Cardiac muscle cell (in vitro differentiated cells and primary cell): ENCODE data around the gene SP110. TPM values are rescaled to one million over a fixed set of nuclear protein-coding genes. Genes with fewer than 3 reads are reported as not detected.
"Not testable (repeated sequence)": the region's sequence is repeated elsewhere in the genome, so short reads cannot be mapped to it uniquely, and the experiment has no call there.

Source experiments
- DNase-seq, 2 donors: peaks; one replicate each; pipeline versions ENCODE4 v3.0.0 to v3.0.0-alpha.2; 2010 to 2017; ENCODE audit warnings: low read depth in 1 of 2, low spot score in 1 of 2
- H3K27ac ChIP-seq: fragments of 200-600 bp; sonication (generic); 2 replicates; pipeline ENCODE4 v1.5.1; 2016
- H3K27me3 ChIP-seq: fragments of 200-600 bp; sonication (generic); 2 replicates; pipeline ENCODE4 v1.6.0; 2016; ENCODE audit warnings: control low read depth
- H3K36me3 ChIP-seq: fragments of 200-600 bp; sonication (generic); 2 replicates; pipeline ENCODE4 v1.5.1; 2016; ENCODE audit warnings: control low read depth
- H3K4me1 ChIP-seq: fragments of 200-600 bp; sonication (generic); 2 replicates; pipeline ENCODE4 v1.8.1; 2017; ENCODE audit warnings: low read depth, mild to moderate bottlenecking, mixed run types
- H3K4me3 ChIP-seq: fragments of 200-600 bp; sonication (generic); 2 replicates; pipeline ENCODE4 v1.5.1; 2016; ENCODE audit warnings: mild to moderate bottlenecking
- H3K9me3 ChIP-seq: fragments of 200-600 bp; sonication (generic); 2 replicates; pipeline ENCODE4 v1.5.1; 2017; ENCODE audit warnings: low read depth, mild to moderate bottlenecking, control low read depth
- polyA plus RNA-seq: library from polyadenylated mRNA; unstranded; fragments of >200 nt; fragmentation: Nextera tagmentation; extraction: Ambion mirVana; gene quantifications from 2 replicates; pipeline ENCODE4 v1.2.1, GENCODE V29; 2016
- total RNA-seq: library from RNA; depleted of rRNA; stranded (reverse); fragments of >200 nt; gene quantifications from 2 replicates; pipeline ENCODE4 v1.2.3, GENCODE V29; 2016
- TF ChIP-seq, protein P1 (sequence below): IDR thresholded peaks from 2 replicates; pipeline ENCODE4 v1.5.1; 2012; ENCODE audit warnings: low read depth, mild to moderate bottlenecking, low read length

Gene SP110
- total RNA-seq (0.35 and 2.4 TPM in 2 replicates), polyA plus RNA-seq (0.60 and 0.95 TPM in 2 replicates)

DNA sequence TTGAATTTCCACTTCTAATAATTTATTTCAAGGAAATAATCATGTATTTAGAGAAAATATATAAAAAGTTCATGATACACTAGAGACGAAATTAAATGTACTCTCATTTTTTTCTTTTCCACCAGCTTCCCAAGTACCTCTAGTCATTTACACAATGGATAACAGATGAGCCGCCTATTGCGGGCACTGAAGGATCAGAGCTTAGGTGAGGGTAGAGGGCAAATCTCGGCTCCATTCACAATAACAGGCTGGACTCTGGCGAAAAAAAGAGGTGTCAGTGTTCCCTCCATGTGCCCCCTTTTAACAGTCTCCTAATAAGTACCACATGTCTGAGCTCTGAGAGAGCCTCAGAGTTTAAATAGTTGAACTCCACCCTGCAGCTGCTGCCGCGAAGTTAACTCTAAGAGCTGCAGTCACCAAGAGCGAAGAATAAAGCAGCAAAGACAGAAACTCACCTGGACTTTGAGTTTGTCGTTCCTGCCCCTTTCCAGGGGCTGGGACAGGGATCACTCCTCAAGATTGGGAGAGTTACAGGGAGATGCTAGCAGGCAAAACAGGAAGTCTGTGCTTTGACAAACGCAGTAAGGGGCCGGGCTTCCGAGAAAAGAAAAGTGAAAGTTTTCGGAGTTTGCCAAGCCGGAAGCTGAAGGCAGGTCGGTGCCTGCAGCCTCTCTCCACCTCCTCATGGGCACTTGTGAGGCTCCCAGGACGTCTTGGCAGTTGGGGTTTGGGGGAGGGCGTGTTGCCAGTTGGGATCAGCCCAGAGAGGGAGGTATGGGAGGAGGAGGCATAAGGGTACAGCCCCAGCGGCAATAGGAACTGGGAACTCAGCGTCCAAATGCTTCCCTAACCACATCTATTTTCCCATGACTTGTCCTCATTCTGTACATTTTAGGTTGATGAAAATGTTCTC, at the start of gene SP110:
TSS of gene SP110 (minus strand) at position 566 of the 913 bp plus-strand sequence. CDS start 3,057 bp downstream, outside the sequence.
- Histone ChIP-seq H3K27ac (no peak within 1 kb of the TSS), H3K4me3 (peak within 1 kb of the TSS; percentile 24), H3K27me3 (no peaks in the 10 kb centered on the region), H3K4me1 (no peaks in the 10 kb centered on the region), H3K9me3 (no peaks in the 10 kb centered on the region), H3K36me3 (no peaks in the 10 kb centered on the region)
- peak; percentile 45 to 97 for DNase-seq
- TF ChIP-seq, protein P1, sequence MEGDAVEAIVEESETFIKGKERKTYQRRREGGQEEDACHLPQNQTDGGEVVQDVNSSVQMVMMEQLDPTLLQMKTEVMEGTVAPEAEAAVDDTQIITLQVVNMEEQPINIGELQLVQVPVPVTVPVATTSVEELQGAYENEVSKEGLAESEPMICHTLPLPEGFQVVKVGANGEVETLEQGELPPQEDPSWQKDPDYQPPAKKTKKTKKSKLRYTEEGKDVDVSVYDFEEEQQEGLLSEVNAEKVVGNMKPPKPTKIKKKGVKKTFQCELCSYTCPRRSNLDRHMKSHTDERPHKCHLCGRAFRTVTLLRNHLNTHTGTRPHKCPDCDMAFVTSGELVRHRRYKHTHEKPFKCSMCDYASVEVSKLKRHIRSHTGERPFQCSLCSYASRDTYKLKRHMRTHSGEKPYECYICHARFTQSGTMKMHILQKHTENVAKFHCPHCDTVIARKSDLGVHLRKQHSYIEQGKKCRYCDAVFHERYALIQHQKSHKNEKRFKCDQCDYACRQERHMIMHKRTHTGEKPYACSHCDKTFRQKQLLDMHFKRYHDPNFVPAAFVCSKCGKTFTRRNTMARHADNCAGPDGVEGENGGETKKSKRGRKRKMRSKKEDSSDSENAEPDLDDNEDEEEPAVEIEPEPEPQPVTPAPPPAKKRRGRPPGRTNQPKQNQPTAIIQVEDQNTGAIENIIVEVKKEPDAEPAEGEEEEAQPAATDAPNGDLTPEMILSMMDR: no peak

DNA sequence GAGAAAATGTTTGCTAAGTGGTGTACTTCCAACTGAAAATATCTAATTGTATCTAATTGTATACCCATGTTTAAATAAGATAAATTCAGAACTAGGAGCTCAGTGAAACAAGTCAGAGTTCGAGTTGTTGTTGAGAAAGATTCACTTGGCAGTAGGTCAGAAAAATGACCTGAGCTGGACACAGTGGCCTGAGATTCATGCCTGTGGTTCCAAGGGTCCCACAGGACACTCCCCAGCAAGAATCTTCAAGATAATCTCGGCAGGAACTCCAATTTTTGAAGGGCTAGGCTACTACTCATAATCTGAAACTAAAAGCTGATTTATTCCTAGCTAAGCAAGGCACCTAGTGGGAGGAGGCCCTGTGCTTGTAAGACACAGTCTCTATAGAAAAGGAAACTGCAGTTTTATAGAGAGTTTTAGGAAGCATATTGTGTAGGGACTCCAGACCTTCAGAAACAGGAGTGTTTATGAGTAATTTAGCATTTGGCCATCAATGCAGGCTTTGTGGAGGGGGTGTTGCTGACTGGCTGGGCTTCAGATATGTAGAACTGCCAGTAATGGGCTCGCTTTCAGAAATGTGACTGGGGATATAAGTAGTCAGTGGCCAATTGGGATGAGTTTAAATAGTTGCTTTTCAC, 48.9 kb upstream of the SP110 start:
- no peak overlapping the region for H3K4me3 ChIP-seq
- peak in 1 of 2 donors; percentile 60 for DNase-seq
- no peaks in the 10 kb centered on the region for H3K36me3 ChIP-seq
- no peaks in the 10 kb centered on the region for H3K4me1 ChIP-seq
- no peaks in the 10 kb centered on the region for H3K27me3 ChIP-seq
- H3K9me3 ChIP-seq: no peaks in the 10 kb centered on the region
- TF ChIP-seq, protein P1: no peak
- H3K27ac ChIP-seq: no peak overlapping the region

DNA sequence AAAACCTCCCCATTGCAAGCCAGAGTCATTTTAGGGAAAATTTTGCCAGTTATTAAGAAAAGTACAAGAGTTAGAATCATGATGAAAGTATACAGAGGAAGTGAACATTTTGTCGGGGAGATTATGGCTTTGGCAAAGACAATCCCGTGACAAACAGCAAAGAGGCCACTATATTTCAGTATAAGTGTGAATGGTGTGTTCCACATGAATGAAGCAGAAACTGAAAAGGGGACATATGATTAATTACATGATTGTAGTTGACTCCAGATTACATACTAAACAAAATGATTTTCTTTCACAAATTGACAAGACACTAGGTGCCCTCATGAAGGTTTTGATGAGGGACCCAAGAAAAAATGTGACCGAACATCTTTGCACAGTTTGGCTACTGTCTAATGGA, 47.8 kb upstream of the SP110 start:
- Histone ChIP-seq H3K36me3 (no peaks in the 10 kb centered on the region), H3K4me1 (no peaks in the 10 kb centered on the region), H3K27me3 (no peaks in the 10 kb centered on the region), H3K9me3 (no peaks in the 10 kb centered on the region), H3K4me3 (no peak overlapping the region), H3K27ac (no peak overlapping the region)
- TF ChIP-seq, protein P1: no peak
- no peak for DNase-seq

DNA sequence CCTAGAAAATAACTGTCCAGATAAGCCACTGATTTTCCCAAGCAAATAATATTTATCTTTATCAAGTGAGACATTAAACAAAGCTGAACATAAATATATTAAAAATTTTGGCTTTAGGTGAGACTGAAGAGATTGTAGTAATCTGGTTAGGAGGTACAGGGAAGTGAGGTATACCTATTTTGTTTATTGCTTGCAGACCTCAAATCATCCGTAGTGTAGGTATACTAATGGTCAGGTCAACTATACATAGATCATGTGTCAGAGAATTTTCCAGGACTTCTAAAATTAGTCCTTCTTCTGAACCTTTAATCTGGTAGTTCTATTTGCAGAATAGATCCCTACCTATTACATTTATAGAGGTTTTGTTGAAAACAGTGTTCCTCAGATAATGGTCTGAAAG, 47.3 kb upstream of the SP110 start:
- Histone ChIP-seq H3K27ac (no peak overlapping the region), H3K4me3 (no peak overlapping the region), H3K36me3 (no peaks in the 10 kb centered on the region), H3K4me1 (no peaks in the 10 kb centered on the region), H3K9me3 (no peaks in the 10 kb centered on the region), H3K27me3 (no peaks in the 10 kb centered on the region)
- DNase-seq: no peak
- TF ChIP-seq, protein P1: no peak

DNA sequence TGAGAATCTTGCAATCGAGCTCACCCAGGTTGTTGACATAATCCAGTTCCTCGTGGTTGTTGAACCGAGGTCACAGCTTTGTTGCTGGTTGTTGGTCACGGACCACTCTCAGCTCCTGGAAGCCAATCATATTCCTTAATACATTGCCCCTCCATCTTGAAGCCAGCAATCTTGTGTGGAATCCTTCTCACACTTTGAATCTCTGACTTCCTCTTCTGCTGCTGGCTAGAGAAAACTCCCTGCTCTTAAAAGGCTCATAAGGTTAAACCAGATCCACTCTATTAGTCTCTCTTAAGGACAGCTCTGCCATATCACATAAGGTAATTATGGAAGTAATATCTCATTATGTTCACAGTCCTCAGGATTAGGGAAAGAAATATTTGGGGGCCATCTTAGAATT, 46.9 kb upstream of the SP110 start:
- Histone ChIP-seq H3K27me3 (no peaks in the 10 kb centered on the region), H3K27ac (no peak overlapping the region), H3K9me3 (no peaks in the 10 kb centered on the region), H3K4me3 (no peak overlapping the region), H3K36me3 (no peaks in the 10 kb centered on the region), H3K4me1 (no peaks in the 10 kb centered on the region)
- no peak for DNase-seq
- TF ChIP-seq, protein P1: no peak

DNA sequence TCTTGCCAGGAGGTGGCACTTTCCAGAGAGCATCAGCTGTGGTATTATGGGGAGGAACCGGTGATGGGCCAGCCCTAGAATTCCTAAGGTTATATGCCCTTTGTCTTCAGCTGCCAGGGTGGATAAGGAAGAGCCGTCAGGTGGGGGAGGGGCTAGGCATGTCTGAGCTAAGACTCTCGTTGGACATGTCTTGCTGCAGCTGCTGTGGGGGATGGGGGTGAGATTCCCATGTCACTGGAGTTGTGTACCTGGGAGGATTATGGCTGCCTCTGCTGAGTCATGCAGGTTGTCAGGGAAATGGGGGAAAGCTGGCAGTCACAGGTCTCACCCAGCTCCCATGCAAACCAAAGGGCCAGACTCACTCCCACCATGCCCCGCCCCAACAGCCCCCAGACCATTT, 45.2 kb upstream of the SP110 start:
- DNase-seq, H3K9me3 ChIP-seq, H3K27ac ChIP-seq, H3K4me3 ChIP-seq, H3K36me3 ChIP-seq, H3K4me1 ChIP-seq, H3K27me3 ChIP-seq: not testable (repeated sequence)
